WTC11 (cell line): Measurements from ENCODE around the gene RS1.

Experiments
- ATF3 ChIP-seq: sonication (generic); formaldehyde crosslinking; conservative IDR thresholded peaks from 2 replicates; pipeline ENCODE4 v1.8.1; 2022; ENCODE audit warnings: mild to moderate bottlenecking, missing genetic modification reagents
- CREB1 ChIP-seq: sonication (generic); formaldehyde crosslinking; IDR thresholded peaks from 2 replicates; pipeline ENCODE4 v1.8.0; 2023; ENCODE audit warnings: mild to moderate bottlenecking, missing genetic modification reagents
- CTCF ChIP-seq: fragments of 200-600 bp; IDR thresholded peaks from 2 replicates; pipeline ENCODE4 v1.8.0; 2022; ENCODE audit warnings: antibody characterized with exemption
- E2F4 ChIP-seq: sonication (generic); formaldehyde crosslinking; IDR thresholded peaks from 2 replicates; pipeline ENCODE4 v1.8.1; 2022; ENCODE audit warnings: low read depth, mild to moderate bottlenecking, moderate library complexity, missing genetic modification reagents, borderline replicate concordance
- ETV6 ChIP-seq: sonication (generic); formaldehyde crosslinking; IDR thresholded peaks from 2 replicates; pipeline ENCODE4 v1.8.1; 2022; ENCODE audit warnings: mild to moderate bottlenecking, missing genetic modification reagents
- FOXJ3 ChIP-seq: sonication (generic); formaldehyde crosslinking; IDR thresholded peaks from 2 replicates; pipeline ENCODE4 v1.9.0; 2021; ENCODE audit warnings: missing genetic modification reagents, mild to moderate bottlenecking, borderline replicate concordance
- HMGA2 ChIP-seq: fragments of 250-450 bp; sonication (Bioruptor Pico); IDR thresholded peaks from 2 replicates; pipeline ENCODE4 v1.4.0; 2021; ENCODE audit warnings: mild to moderate bottlenecking, moderate library complexity
- HMGXB4 ChIP-seq: sonication (generic); formaldehyde crosslinking; IDR thresholded peaks from 2 replicates; pipeline ENCODE4 v1.8.1; 2023; ENCODE audit warnings: mild to moderate bottlenecking, moderate library complexity, missing genetic modification reagents
- JUN ChIP-seq: sonication (generic); formaldehyde crosslinking; IDR thresholded peaks from 2 replicates; pipeline ENCODE4 v1.8.0; 2023; ENCODE audit warnings: mild to moderate bottlenecking, missing genetic modification reagents
- NFYB ChIP-seq: sonication (generic); formaldehyde crosslinking; conservative IDR thresholded peaks from 2 replicates; pipeline ENCODE4 v1.8.0; 2022; ENCODE audit warnings: low read depth, missing genetic modification reagents
- PRRX2 ChIP-seq: fragments of 250-450 bp; sonication (Bioruptor Pico); IDR thresholded peaks from 2 replicates; pipeline ENCODE4 v1.8.0; 2021; ENCODE audit warnings: mild to moderate bottlenecking
- SP1 ChIP-seq: sonication (generic); formaldehyde crosslinking; conservative IDR thresholded peaks from 2 replicates; pipeline ENCODE4 v1.8.1; 2022; ENCODE audit warnings: missing genetic modification reagents
- STAT6 ChIP-seq: sonication (generic); formaldehyde crosslinking; conservative IDR thresholded peaks from 2 replicates; pipeline ENCODE4 v1.8.1; 2023; ENCODE audit warnings: mild to moderate bottlenecking, low read depth, missing genetic modification reagents, moderate library complexity
- ZNF121 ChIP-seq: sonication (generic); formaldehyde crosslinking; IDR thresholded peaks from 2 replicates; pipeline ENCODE4 v1.8.0; 2023; ENCODE audit warnings: missing genetic modification reagents

- TF ChIP-seq ETV6 (CRISPR knock-in tag) (no peak), CTCF (no peak), HMGXB4 (CRISPR knock-in tag) (no peak), ZNF121 (CRISPR knock-in tag) (no peak), CREB1 (CRISPR knock-in tag) (no peak), JUN (no peak), SP1 (CRISPR knock-in tag) (no peak), FOXJ3 (no peak), STAT6 (no peak), E2F4 (CRISPR knock-in tag) (no peak), ATF3 (CRISPR knock-in tag) (no peak), NFYB (CRISPR knock-in tag) (no peak), HMGA2 (CRISPR knock-in tag) (no peak), PRRX2 (CRISPR knock-in tag) (no peak)
Measured at GRCh38 chrX:18674417-18674787, 2.5 kb upstream of the RS1 start.
